MM.1S (cell line): Measurements from ENCODE around the gene RHOB.

Experiments
- CTCF ChIP-seq: fragments of 300-600 bp; sonication (generic); IDR thresholded peaks from 2 replicates; pipeline ENCODE4 v1.5.1; 2016; ENCODE audit warnings: antibody characterized with exemption, low read length, mixed read lengths
- EZH2 ChIP-seq: fragments of 300-600 bp; sonication (generic); optimal IDR thresholded peaks from 2 replicates; pipeline ENCODE3; 2017; ENCODE audit warnings: low read depth, mild to moderate bottlenecking, antibody characterized with exemption, low read length, mixed read lengths
- EZH2phosphoT487 ChIP-seq: fragments of 300-600 bp; sonication (generic); IDR thresholded peaks from 2 replicates; pipeline ENCODE4 v1.6.1; 2018; ENCODE audit warnings: antibody characterized with exemption, low read length

DNA sequence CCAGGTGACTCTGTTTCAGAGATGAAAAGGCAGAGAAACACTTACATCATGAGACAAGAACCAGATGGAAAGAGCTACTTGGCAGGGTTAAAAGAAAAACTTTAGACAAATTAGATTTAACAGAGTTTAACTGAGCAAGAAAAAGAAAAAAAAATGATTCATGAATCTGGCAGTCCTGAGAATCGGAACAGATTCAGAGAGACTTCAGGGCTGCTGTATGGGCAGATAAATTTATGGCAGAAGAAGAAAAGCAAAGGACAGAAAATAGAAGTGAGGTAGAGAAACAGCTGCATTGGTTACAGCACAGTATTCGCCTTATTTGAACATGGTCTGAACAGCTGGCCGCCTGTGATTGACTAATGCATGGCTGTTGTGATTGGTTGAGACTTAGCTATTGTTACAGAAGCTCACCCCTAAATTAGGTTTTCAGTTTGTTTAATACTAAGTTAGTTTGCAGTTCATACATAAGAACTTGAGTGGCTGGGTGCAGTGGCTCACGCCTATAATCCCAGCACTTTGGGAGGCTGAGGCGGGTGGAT is 43.0 kb upstream of the RHOB start:
- no peak for TF ChIP-seq CTCF
- no peak for TF ChIP-seq EZH2
- no peak for TF ChIP-seq EZH2phosphoT487
